Naive thymus-derived CD8-positive, alpha-beta T cell (primary cell): ENCODE data around the gene ULBP2. TPM values are rescaled to one million over a fixed set of nuclear protein-coding genes. Genes with fewer than 3 reads are reported as not detected.
"Not testable (repeated sequence)": the region's sequence is repeated elsewhere in the genome, so short reads cannot be mapped to it uniquely, and the experiment has no call there.

Experiments used
- ATAC-seq, 2 donors: fragments of 150-1000 bp; cut with Tn5 transposase in 1 of 2; sonication (Bioruptor Pico), chemical (Tn5 transposase) in 1 of 2; 1 replicate in 1 of 2; 2 replicates in 1 of 2; pipeline ENCODE4 v1.10.0; 2021; ENCODE audit warnings: mild to moderate bottlenecking in 2 of 2, moderate library complexity in 2 of 2
- POLR2A ChIA-PET: fragments of 350-600 bp; sonication (Branson Sonifier 250); formaldehyde crosslinking; loops from one replicate; lab custom pipeline; 2021; ENCODE audit warnings: antibody characterized with exemption; lab: Charles Lee
- DNase-seq, 10 donors: peaks; one replicate each; pipeline versions ENCODE4 v3.0.0 to v3.0.0-alpha.2; 2020 to 2022
- H3K27ac Mint-ChIP-seq, 10 donors: one replicate each; pipeline ENCODE4 v1.8.0; 2020 to 2022; ENCODE audit warnings: mild to moderate bottlenecking in 10 of 10, mixed read lengths in 10 of 10, moderate library complexity in 4 of 10, inconsistent platforms in 1 of 10
- H3K27me3 Mint-ChIP-seq, 5 donors: one replicate each; pipeline ENCODE4 v1.8.0; 2021 to 2022; ENCODE audit warnings: mixed read lengths in 5 of 5
- H3K36me3 Mint-ChIP-seq, 3 donors: one replicate each; pipeline ENCODE4 v1.8.0; 2020 to 2022; ENCODE audit warnings: mixed read lengths in 3 of 3, mild to moderate bottlenecking in 2 of 3, inconsistent platforms in 1 of 3
- H3K4me1 Mint-ChIP-seq, 4 donors: one replicate each; pipeline ENCODE4 v1.8.0; 2021 to 2022; ENCODE audit warnings: mixed read lengths in 4 of 4
- H3K4me3 Mint-ChIP-seq, 10 donors: one replicate each; pipeline ENCODE4 v1.8.0; 2020 to 2022; ENCODE audit warnings: mild to moderate bottlenecking in 10 of 10, mixed read lengths in 10 of 10, moderate library complexity in 6 of 10, inconsistent platforms in 1 of 10
- H3K9me3 Mint-ChIP-seq, 9 donors: one replicate each; pipeline ENCODE4 v1.8.0; 2020 to 2022; ENCODE audit warnings: mixed read lengths in 9 of 9, mild to moderate bottlenecking in 3 of 9, inconsistent platforms in 1 of 9, moderate library complexity in 1 of 9
- polyA plus RNA-seq, 3 donors: library from polyadenylated mRNA; unstranded; fragments of 300-500 nt; fragmentation: Illumina TruSeq; gene quantifications; one replicate each; pipeline ENCODE4 v1.2.3, GENCODE V29; 2021
- total RNA-seq, 8 experiments: library from RNA in 2 of 8; stranded (reverse) in 2 of 8; gene quantifications; one replicate each; pipeline ENCODE4 v1.2.3 and lab custom pipeline; 2021 to 2026

The ULBP2 gene
- total and polyA plus RNA-seq, 5 experiments from 2014 or later, result 0.37 to 0.41 TPM; not detected in 3

- H3K9me3 Mint-ChIP-seq, H3K4me1 Mint-ChIP-seq, DNase-seq, POLR2A ChIA-PET, H3K27ac Mint-ChIP-seq, H3K4me3 Mint-ChIP-seq, H3K36me3 Mint-ChIP-seq, ATAC-seq: not testable (repeated sequence)
- peaks cover 27 to 46% (median 44%) of the 10 kb centered on the region in 5 donors for H3K27me3 Mint-ChIP-seq
These were observed 5.7 kb downstream of the ULBP2 start for GRCh38 chr6:149947533-149947932.

GRCh38 chr6:149948011-149948410, 6.2 kb downstream of the ULBP2 start:
- POLR2A ChIA-PET, result no interaction called here
- ATAC-seq, result no peak
- no peaks in the 10 kb centered on the region for H3K9me3 Mint-ChIP-seq
- H3K4me1 Mint-ChIP-seq, result peaks cover 0 to 1% (median 0%) of the 10 kb centered on the region in 4 donors
- no peak overlapping the region for H3K4me3 Mint-ChIP-seq
- DNase-seq, result no peak
- H3K36me3 Mint-ChIP-seq, result no peaks in the 10 kb centered on the region
- H3K27me3 Mint-ChIP-seq, result peaks cover 32 to 51% (median 49%) of the 10 kb centered on the region in 5 donors
- H3K27ac Mint-ChIP-seq, result no peak overlapping the region

- Mint-ChIP-seq H3K4me3 (no peak overlapping the region), H3K4me1 (peaks cover 0 to 2% (median 1%) of the 10 kb centered on the region in 4 donors)
- POLR2A ChIA-PET, result no interaction called here
These were observed 6.8 kb downstream of the ULBP2 start for GRCh38 chr6:149948616-149949015.

GRCh38 chr6:149950423-149950822, 8.6 kb downstream of the ULBP2 start:
- Mint-ChIP-seq H3K27ac (no peak overlapping the region), H3K4me1 (peaks cover 4 to 9% (median 8%) of the 10 kb centered on the region in 4 donors), H3K4me3 (no peak overlapping the region), H3K9me3 (no peaks in the 10 kb centered on the region), H3K36me3 (no peaks in the 10 kb centered on the region), H3K27me3 (peaks cover 42 to 66% (median 61%) of the 10 kb centered on the region in 5 donors)
- no peak for ATAC-seq
- POLR2A ChIA-PET, result no interaction called here
- no peak for DNase-seq

More at GRCh38 chr6:149948616-149949015, 6.8 kb downstream of the ULBP2 start:
- no peaks in the 10 kb centered on the region for H3K9me3 Mint-ChIP-seq
- ATAC-seq (no peak), DNase-seq (no peak)
- H3K36me3 Mint-ChIP-seq, result no peaks in the 10 kb centered on the region
- H3K27ac Mint-ChIP-seq, result peak overlapping the region in 1 of 10 donors; percentile 9
- peaks cover 38 to 55% (median 55%) of the 10 kb centered on the region in 5 donors for H3K27me3 Mint-ChIP-seq

- Mint-ChIP-seq H3K27me3 (peaks cover 49 to 72% (median 68%) of the 10 kb centered on the region in 5 donors), H3K4me1 (peaks cover 7 to 9% (median 8%) of the 10 kb centered on the region in 4 donors), H3K27ac (no peak overlapping the region), H3K4me3 (no peak overlapping the region), H3K36me3 (no peaks in the 10 kb centered on the region), H3K9me3 (no peaks in the 10 kb centered on the region)
- POLR2A ChIA-PET, result no interaction called here
- ATAC-seq, result no peak
- no peak for DNase-seq
These were observed 9.3 kb downstream of the ULBP2 start for GRCh38 chr6:149951096-149951495.

- H3K27me3 Mint-ChIP-seq, result peaks cover 52 to 78% (median 71%) of the 10 kb centered on the region in 5 donors
- no peak overlapping the region for H3K4me3 Mint-ChIP-seq
- ATAC-seq (no peak), DNase-seq (no peak)
- H3K27ac Mint-ChIP-seq, result no peak overlapping the region
- POLR2A ChIA-PET, result no interaction called here
- no peaks in the 10 kb centered on the region for H3K9me3 Mint-ChIP-seq
- H3K36me3 Mint-ChIP-seq, result no peaks in the 10 kb centered on the region
- peaks cover 7 to 9% (median 8%) of the 10 kb centered on the region in 4 donors for H3K4me1 Mint-ChIP-seq
These were observed 9.8 kb downstream of the ULBP2 start for GRCh38 chr6:149951626-149952025.

GRCh38 chr6:149953390-149953789, 11.6 kb downstream of the ULBP2 start:
- H3K4me3 Mint-ChIP-seq, result peak overlapping the region in 3 of 10 donors; percentile 26 to 36 (median 34)
- POLR2A ChIA-PET, ATAC-seq: not testable (repeated sequence)

GRCh38 chr6:149953934-149954327, 12.1 kb downstream of the ULBP2 start:
- peak; percentile 81 for ATAC-seq
- Mint-ChIP-seq H3K4me3 (peak overlapping the region in 3 of 10 donors; percentile 24 to 39 (median 26)), H3K27me3 (peaks cover 51 to 80% (median 70%) of the 10 kb centered on the region in 5 donors)
- H3K27ac Mint-ChIP-seq, H3K4me1 Mint-ChIP-seq, H3K9me3 Mint-ChIP-seq, POLR2A ChIA-PET, H3K36me3 Mint-ChIP-seq, DNase-seq: not testable (repeated sequence)

More at GRCh38 chr6:149953390-149953789, 11.6 kb downstream of the ULBP2 start:
- H3K27me3 Mint-ChIP-seq, result peaks cover 50 to 75% (median 69%) of the 10 kb centered on the region in 5 donors
- H3K4me1 Mint-ChIP-seq, DNase-seq, H3K27ac Mint-ChIP-seq, H3K36me3 Mint-ChIP-seq, H3K9me3 Mint-ChIP-seq: not testable (repeated sequence)

GRCh38 chr6:149954328-149954983, 12.6 kb downstream of the ULBP2 start:
- Mint-ChIP-seq H3K27me3 (peaks cover 54 to 83% (median 73%) of the 10 kb centered on the region in 5 donors), H3K4me3 (peak overlapping the region in 1 of 10 donors; percentile 72)
- H3K4me1 Mint-ChIP-seq, H3K27ac Mint-ChIP-seq, DNase-seq, POLR2A ChIA-PET, H3K9me3 Mint-ChIP-seq, H3K36me3 Mint-ChIP-seq: not testable (repeated sequence)
- peak; percentile 46 to 65 for ATAC-seq

- H3K36me3 Mint-ChIP-seq, H3K27ac Mint-ChIP-seq, ATAC-seq, H3K4me1 Mint-ChIP-seq, H3K9me3 Mint-ChIP-seq, POLR2A ChIA-PET, DNase-seq: not testable (repeated sequence)
- Mint-ChIP-seq H3K4me3 (peak overlapping the region in 8 of 10 donors; percentile 57 to 84 (median 66)), H3K27me3 (peaks cover 50 to 83% (median 74%) of the 10 kb centered on the region in 5 donors)
These were observed 13.3 kb downstream of the ULBP2 start for GRCh38 chr6:149954984-149955653.

- H3K4me1 Mint-ChIP-seq, POLR2A ChIA-PET, DNase-seq, H3K9me3 Mint-ChIP-seq, ATAC-seq, H3K36me3 Mint-ChIP-seq: not testable (repeated sequence)
- peak overlapping the region in 2 of 10 donors; percentile 66 to 67 for H3K4me3 Mint-ChIP-seq
- peak overlapping the region in 1 of 10 donors; percentile 46 for H3K27ac Mint-ChIP-seq
- peaks cover 49 to 83% (median 74%) of the 10 kb centered on the region in 5 donors for H3K27me3 Mint-ChIP-seq
These were observed 14.0 kb downstream of the ULBP2 start for GRCh38 chr6:149955654-149956317.

GRCh38 chr6:149958124-149958523, 16.3 kb downstream of the ULBP2 start:
- H3K27ac Mint-ChIP-seq, POLR2A ChIA-PET, H3K9me3 Mint-ChIP-seq, DNase-seq, H3K36me3 Mint-ChIP-seq, ATAC-seq, H3K4me3 Mint-ChIP-seq: not testable (repeated sequence)
- Mint-ChIP-seq H3K27me3 (peaks cover 48 to 83% (median 67%) of the 10 kb centered on the region in 5 donors), H3K4me1 (peaks cover 9 to 13% (median 11%) of the 10 kb centered on the region in 4 donors)
